ENCODE data around the gene SARS2. TPM values are rescaled to one million over a fixed set of nuclear protein-coding genes. Genes with fewer than 3 reads are reported as not detected.

Gene SARS2
- total RNA-seq, 1 experiment from 2014 or later = 57.4 TPM

- Histone ChIP-seq H3K9ac (ENCODE audit: extremely low read depth, insufficient read length, low read length) (no peak overlapping the region), H3K23ac (ENCODE audit: insufficient read length, low read depth, low read length) (no peak overlapping the region), H2AK5ac (ENCODE audit: insufficient read length, low read length) (no peak overlapping the region), H3K9me3 (ENCODE audit: control insufficient read depth, low read depth, low read length) (no peaks in the 10 kb centered on the region), H4K8ac (replicated peaks; ENCODE audit: insufficient read length, low read depth, low read length) (no peak overlapping the region), H3K56ac (ENCODE audit: insufficient read length, low read depth, low read length) (no peak overlapping the region), H3K4me1 (ENCODE audit: insufficient read depth, low read length) (no peaks in the 10 kb centered on the region), H3T11ph (ENCODE audit: low read length) (no peak overlapping the region), H2BK15ac (ENCODE audit: low read depth, low read length) (no peak overlapping the region), H2BK120ac (ENCODE audit: low read depth, low read length, poor library complexity, severe bottlenecking) (no peak overlapping the region), H4K5ac (ENCODE audit: insufficient read length, low read depth, low read length) (no peak overlapping the region), H3K27ac (ENCODE audit: insufficient read length, low read depth, low read length) (no peak overlapping the region), H4K91ac (ENCODE audit: insufficient read length, low read depth, low read length) (no peak overlapping the region), H3K18ac (ENCODE audit: insufficient read length, low read depth, low read length) (no peak overlapping the region), H3K79me1 (ENCODE audit: insufficient read depth, low read depth, low read length, poor library complexity, severe bottlenecking) (no peaks in the 10 kb centered on the region), H3K14ac (ENCODE audit: insufficient read depth, low read length) (no peak overlapping the region), H3K79me2 (ENCODE audit: insufficient read depth, low read length) (no peaks in the 10 kb centered on the region), H2BK20ac (ENCODE audit: low read depth, low read length, poor library complexity, severe bottlenecking) (no peak overlapping the region), H3K23me2 (ENCODE audit: insufficient read length, low read depth, low read length, poor library complexity, severe bottlenecking) (no peaks in the 10 kb centered on the region), H2BK12ac (ENCODE audit: insufficient read length, low read depth, low read length) (no peak overlapping the region), H3K27me3 (ENCODE audit: insufficient read depth, low read length) (no peaks in the 10 kb centered on the region), H2AFZ (ENCODE audit: low read length) (no peak overlapping the region), H4K20me1 (ENCODE audit: control insufficient read depth, insufficient read depth, insufficient read length) (no peaks in the 10 kb centered on the region), H2BK5ac (ENCODE audit: insufficient read length, low read length) (no peak overlapping the region), H3K4ac (ENCODE audit: low read depth, low read length) (no peak overlapping the region), H3K4me2 (ENCODE audit: insufficient read depth, insufficient read length, low read length) (no peak overlapping the region)
- TF ChIP-seq, protein P1, sequence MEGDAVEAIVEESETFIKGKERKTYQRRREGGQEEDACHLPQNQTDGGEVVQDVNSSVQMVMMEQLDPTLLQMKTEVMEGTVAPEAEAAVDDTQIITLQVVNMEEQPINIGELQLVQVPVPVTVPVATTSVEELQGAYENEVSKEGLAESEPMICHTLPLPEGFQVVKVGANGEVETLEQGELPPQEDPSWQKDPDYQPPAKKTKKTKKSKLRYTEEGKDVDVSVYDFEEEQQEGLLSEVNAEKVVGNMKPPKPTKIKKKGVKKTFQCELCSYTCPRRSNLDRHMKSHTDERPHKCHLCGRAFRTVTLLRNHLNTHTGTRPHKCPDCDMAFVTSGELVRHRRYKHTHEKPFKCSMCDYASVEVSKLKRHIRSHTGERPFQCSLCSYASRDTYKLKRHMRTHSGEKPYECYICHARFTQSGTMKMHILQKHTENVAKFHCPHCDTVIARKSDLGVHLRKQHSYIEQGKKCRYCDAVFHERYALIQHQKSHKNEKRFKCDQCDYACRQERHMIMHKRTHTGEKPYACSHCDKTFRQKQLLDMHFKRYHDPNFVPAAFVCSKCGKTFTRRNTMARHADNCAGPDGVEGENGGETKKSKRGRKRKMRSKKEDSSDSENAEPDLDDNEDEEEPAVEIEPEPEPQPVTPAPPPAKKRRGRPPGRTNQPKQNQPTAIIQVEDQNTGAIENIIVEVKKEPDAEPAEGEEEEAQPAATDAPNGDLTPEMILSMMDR (conservative IDR thresholded peaks at IDR 0.05) = no peak
- Mint-ChIP-seq H3K4me1 (no peaks in the 10 kb centered on the region), H3K27ac (no peak overlapping the region), H3K27me3 (ENCODE audit: low read depth) (no peaks in the 10 kb centered on the region), H3K36me3 (ENCODE audit: insufficient read depth in 1 of 3, low read depth in 3 of 3) (peaks cover 25 to 46% (median 34%) of the 10 kb centered on the region in 3 experiments; a peak in 6 of 7 replicates), H3K4me3 (no peak overlapping the region), H3K9me3 (no peaks in the 10 kb centered on the region)
- WGBS (ENCODE audit: extremely low coverage, insufficient read length, low lambda C conversion rate) = no CpG with 5 or more reads among the region's 5 CpGs
- DNase-seq = no peak
Measured at GRCh38 chr19:38922482-38922881, 8.1 kb downstream of the SARS2 start.
